H9 (cell line): ENCODE data around the gene CYP39A1. TPM values are rescaled to one million over a fixed set of nuclear protein-coding genes. Genes with fewer than 3 reads are reported as not detected.

Experiments
- DNase-seq: peaks from one replicate; pipeline ENCODE4 v3.0.0-alpha.2; 2017
- H2AFZ ChIP-seq: one replicate; pipeline ENCODE4 v1.6.1; 2013; ENCODE audit warnings: mild to moderate bottlenecking, low read length, control low read depth, moderate library complexity
- H2AK5ac ChIP-seq: 2 replicates; pipeline ENCODE4 v1.6.1; 2013; ENCODE audit warnings: low read length, control low read depth, mixed read lengths; ENCODE audit not compliant: insufficient read length
- H2BK120ac ChIP-seq: one replicate; pipeline ENCODE4 v1.6.1; 2013; ENCODE audit warnings: low read depth, mild to moderate bottlenecking, low read length, control low read depth, inconsistent platforms; ENCODE audit not compliant: poor library complexity, severe bottlenecking
- H2BK12ac ChIP-seq: 2 replicates; pipeline ENCODE4 v1.6.1; 2013; ENCODE audit warnings: low read length, control low read depth, mixed read lengths, low read depth; ENCODE audit not compliant: insufficient read length
- H2BK15ac ChIP-seq: 2 replicates; pipeline ENCODE4 v1.6.1; 2013; ENCODE audit warnings: low read depth, low read length, control low read depth
- H2BK20ac ChIP-seq: one replicate; pipeline ENCODE4 v1.6.1; 2013; ENCODE audit warnings: low read depth, mild to moderate bottlenecking, low read length, control low read depth, inconsistent platforms; ENCODE audit not compliant: poor library complexity, severe bottlenecking
- H2BK5ac ChIP-seq: 2 replicates; pipeline ENCODE4 v1.6.1; 2013; ENCODE audit warnings: low read length, control low read depth, mixed read lengths; ENCODE audit not compliant: insufficient read length
- H3K14ac ChIP-seq: 2 replicates; pipeline ENCODE4 v1.6.1; 2013; ENCODE audit warnings: low read length, control low read depth; ENCODE audit not compliant: insufficient read depth
- H3K18ac ChIP-seq: 2 replicates; pipeline ENCODE4 v1.6.1; 2013; ENCODE audit warnings: low read depth, mild to moderate bottlenecking, mixed read lengths, low read length, control low read depth; ENCODE audit not compliant: insufficient read length
- H3K23ac ChIP-seq: 2 replicates; pipeline ENCODE4 v1.6.1; 2013; ENCODE audit warnings: low read length, control low read depth, mixed read lengths, low read depth; ENCODE audit not compliant: insufficient read length
- H3K23me2 ChIP-seq: 2 replicates; pipeline ENCODE4 v1.6.1; 2013; ENCODE audit warnings: low read depth, mild to moderate bottlenecking, mixed read lengths, low read length, control low read depth; ENCODE audit not compliant: insufficient read length, poor library complexity, severe bottlenecking
- H3K27ac ChIP-seq: 2 replicates; pipeline ENCODE4 v1.5.1; 2013; ENCODE audit warnings: low read length, control low read depth, mixed read lengths, low read depth; ENCODE audit not compliant: insufficient read length
- H3K27me3 ChIP-seq: 2 replicates; pipeline ENCODE4 v1.6.1; 2013; ENCODE audit warnings: low read length, control low read depth, inconsistent platforms; ENCODE audit not compliant: insufficient read depth
- H3K4ac ChIP-seq: 2 replicates; pipeline ENCODE4 v1.6.1; 2013; ENCODE audit warnings: low read depth, mild to moderate bottlenecking, control low read depth, inconsistent platforms, low read length, moderate library complexity
- H3K4me1 ChIP-seq: 2 replicates; pipeline ENCODE4 v1.6.1; 2013; ENCODE audit warnings: low read length, control low read depth, inconsistent platforms; ENCODE audit not compliant: insufficient read depth
- H3K4me2 ChIP-seq: 2 replicates; pipeline ENCODE4 v1.6.1; 2013; ENCODE audit warnings: low read length, control low read depth, mixed read lengths; ENCODE audit not compliant: insufficient read length, insufficient read depth
- H3K56ac ChIP-seq: 2 replicates; pipeline ENCODE4 v1.6.1; 2013; ENCODE audit warnings: low read depth, mild to moderate bottlenecking, mixed read lengths, low read length, control low read depth; ENCODE audit not compliant: insufficient read length
- H3K79me1 ChIP-seq: 2 replicates; pipeline ENCODE4 v1.6.1; 2013; ENCODE audit warnings: low read depth, mild to moderate bottlenecking, moderate library complexity, low read length, control low read depth, inconsistent platforms; ENCODE audit not compliant: insufficient read depth, poor library complexity, severe bottlenecking
- H3K79me2 ChIP-seq: 2 replicates; pipeline ENCODE4 v1.6.1; 2013; ENCODE audit warnings: low read length, control low read depth, inconsistent platforms; ENCODE audit not compliant: insufficient read depth
- H3K9ac ChIP-seq: 2 replicates; pipeline ENCODE4 v1.6.1; 2013; ENCODE audit warnings: low read length, control low read depth, mixed read lengths; ENCODE audit not compliant: insufficient read length; ENCODE audit errors: extremely low read depth
- H3K9me3 ChIP-seq: one replicate; pipeline ENCODE4 v1.6.1; 2013; ENCODE audit warnings: low read depth, low read length, inconsistent platforms; ENCODE audit not compliant: control insufficient read depth
- H3T11ph ChIP-seq: one replicate; pipeline ENCODE4 v1.6.1; 2013; ENCODE audit warnings: mild to moderate bottlenecking, low read length, control low read depth, inconsistent platforms
- H4K20me1 ChIP-seq: one replicate; pipeline ENCODE4 v1.6.1; 2013; ENCODE audit not compliant: control insufficient read depth, insufficient read length, insufficient read depth
- H4K5ac ChIP-seq: 2 replicates; pipeline ENCODE4 v1.6.1; 2013; ENCODE audit warnings: low read depth, mild to moderate bottlenecking, mixed read lengths, low read length, control low read depth; ENCODE audit not compliant: insufficient read length
- H4K8ac ChIP-seq: replicated peaks from 2 replicates; pipeline ENCODE4 v1.6.1; 2013; ENCODE audit warnings: low read length, control low read depth, mixed read lengths, low read depth; ENCODE audit not compliant: insufficient read length
- H4K91ac ChIP-seq: 2 replicates; pipeline ENCODE4 v1.6.1; 2013; ENCODE audit warnings: low read depth, mild to moderate bottlenecking, moderate library complexity, mixed read lengths, low read length, control low read depth; ENCODE audit not compliant: insufficient read length
- H3K27ac Mint-ChIP-seq, 3 experiments: 2 replicates in 2 of 3; 3 replicates in 1 of 3; pipeline ENCODE4 v1.8.0; 2020 to 2021; ENCODE audit warnings: mixed read lengths in 3 of 3, mild to moderate bottlenecking in 1 of 3, moderate library complexity in 1 of 3
- H3K27me3 Mint-ChIP-seq: 2 replicates; pipeline ENCODE4 v1.8.0; 2021; ENCODE audit warnings: low read depth, mild to moderate bottlenecking, moderate library complexity, mixed read lengths
- H3K36me3 Mint-ChIP-seq, 3 experiments: 2 replicates in 2 of 3; 3 replicates in 1 of 3; pipeline ENCODE4 v1.8.0; 2020 to 2021; ENCODE audit warnings: low read depth in 3 of 3, mixed read lengths in 3 of 3; ENCODE audit not compliant: insufficient read depth in 1 of 3
- H3K4me1 Mint-ChIP-seq, 2 experiments: 2 replicates each; pipeline ENCODE4 v1.8.0; 2020; ENCODE audit warnings: mixed read lengths in 2 of 2
- H3K4me3 Mint-ChIP-seq, 2 experiments: 2 replicates in 1 of 2; 3 replicates in 1 of 2; pipeline ENCODE4 v1.8.0; 2020 to 2021; ENCODE audit warnings: mild to moderate bottlenecking in 2 of 2, mixed read lengths in 2 of 2, moderate library complexity in 1 of 2
- H3K9me3 Mint-ChIP-seq, 2 experiments: 2 replicates in 1 of 2; 3 replicates in 1 of 2; pipeline ENCODE4 v1.8.0; 2020; ENCODE audit warnings: mild to moderate bottlenecking in 2 of 2, mixed read lengths in 2 of 2, moderate library complexity in 1 of 2
- CTCF ChIP-seq: fragments of 200-600 bp; sonication (generic); conservative IDR thresholded peaks from 3 replicates; pipeline ENCODE4 v1.8.0; 2021; ENCODE audit warnings: antibody characterized with exemption, mild to moderate bottlenecking
- WGBS: extraction: QIAGEN DNeasy Blood & Tissue Kit; methylation state at CpG from one replicate; pipeline ENCODE4 v1.1.7; 2013; ENCODE audit warnings: missing lambda C conversion rate, low lambda C conversion rate, mixed read lengths; ENCODE audit not compliant: insufficient read length; ENCODE audit errors: extremely low coverage; 5-methylcytosine and 5-hydroxymethylcytosine counted together
- total RNA-seq: library from RNA; stranded (reverse); gene quantifications from 2 replicates; pipeline ENCODE4 v1.2.1, GENCODE V29; 2021

Gene CYP39A1
- total RNA-seq, 1 experiment from 2014 or later, result 0.50 TPM

- Mint-ChIP-seq H3K36me3 (no peaks in the 10 kb centered on the region), H3K9me3 (no peaks in the 10 kb centered on the region), H3K4me1 (peaks cover 5 to 10% of the 10 kb centered on the region in 2 experiments), H3K27ac (no peak overlapping the region), H3K4me3 (no peak overlapping the region), H3K27me3 (no peaks in the 10 kb centered on the region)
- Histone ChIP-seq H3K27ac (no peak overlapping the region), H4K91ac (no peak overlapping the region), H3K23me2 (no peaks in the 10 kb centered on the region), H3K4me2 (no peak overlapping the region), H3K27me3 (no peaks in the 10 kb centered on the region), H3K18ac (no peak overlapping the region), H4K20me1 (no peaks in the 10 kb centered on the region), H4K8ac (no peak overlapping the region), H3K9me3 (no peaks in the 10 kb centered on the region), H3K79me2 (no peaks in the 10 kb centered on the region), H2BK12ac (no peak overlapping the region), H3T11ph (no peak overlapping the region), H3K14ac (no peak overlapping the region), H4K5ac (no peak overlapping the region), H2BK20ac (no peak overlapping the region), H3K4me1 (no peaks in the 10 kb centered on the region), H3K23ac (no peak overlapping the region), H3K79me1 (no peaks in the 10 kb centered on the region), H3K9ac (no peak overlapping the region), H2BK120ac (no peak overlapping the region), H2AK5ac (no peak overlapping the region), H2BK5ac (no peak overlapping the region), H2AFZ (no peak overlapping the region), H2BK15ac (no peak overlapping the region), H3K56ac (no peak overlapping the region), H3K4ac (no peak overlapping the region)
- WGBS, result no CpG with 5 or more reads among the region's 1 CpG
- DNase-seq, result no peak
- no peak; the same call in 2 of the 3 replicates for TF ChIP-seq CTCF
These were observed 97.5 kb downstream of the CYP39A1 start for GRCh38 chr6:46555129-46555528.
